H1 (cell line): ENCODE results near the gene VPS26B. TPM values are rescaled to one million over a fixed set of nuclear protein-coding genes. Genes with fewer than 3 reads are reported as not detected.
A peak's percentile ranks its signal among the peaks of the same experiment; 100 is the strongest.

Source experiments
- CTCF ChIA-PET: fragments of 300-600 bp; sonication (Branson Sonifier 250); formaldehyde crosslinking; loops from one replicate; lab custom pipeline; 2021; ENCODE audit not compliant: partially characterized antibody; lab: Charles Lee
- POLR2A ChIA-PET: fragments of 300-600 bp; sonication (Branson Sonifier 250); formaldehyde crosslinking; loops from one replicate; lab custom pipeline; 2021; ENCODE audit warnings: inconsistent platforms; ENCODE audit not compliant: partially characterized antibody; lab: Charles Lee
- DNase-seq, 2 experiments: peaks; one replicate each; pipeline versions ENCODE4 v3.0.0 to v3.0.0-alpha.2; 2010 to 2022; ENCODE audit warnings: low spot score in 2 of 2, low read depth in 1 of 2, mixed read lengths in 1 of 2
- FAIRE-seq: peaks from 2 replicates; lab custom pipeline; 2011; peaks lifted over from hg19 to GRCh38; lab: Jason Lieb, UNC
- H2AFZ ChIP-seq: 2 replicates; pipeline ENCODE4 v1.8.1; 2012; ENCODE audit warnings: low read length, inconsistent platforms
- H2AK5ac ChIP-seq: 2 replicates; pipeline ENCODE4 v1.6.1; 2013; ENCODE audit warnings: low read depth, low read length
- H2BK120ac ChIP-seq: replicated peaks from 2 replicates; pipeline ENCODE3; 2013; ENCODE audit warnings: low read depth, low read length, inconsistent platforms
- H2BK12ac ChIP-seq: 2 replicates; pipeline ENCODE4 v1.6.1; 2013; ENCODE audit warnings: low read depth, low read length
- H2BK15ac ChIP-seq: 2 replicates; pipeline ENCODE4 v1.6.1; 2013; ENCODE audit warnings: low read length
- H2BK20ac ChIP-seq: 2 replicates; pipeline ENCODE4 v1.6.1; 2013; ENCODE audit warnings: low read length
- H2BK5ac ChIP-seq: 2 replicates; pipeline ENCODE4 v1.6.1; 2013; ENCODE audit warnings: low read depth, low read length
- H3K14ac ChIP-seq: 2 replicates; pipeline ENCODE4 v1.6.1; 2013; ENCODE audit warnings: inconsistent platforms; ENCODE audit not compliant: insufficient read length
- H3K18ac ChIP-seq: 2 replicates; pipeline ENCODE4 v1.6.1; 2013; ENCODE audit warnings: low read length; ENCODE audit errors: extremely low read depth
- H3K23ac ChIP-seq: 2 replicates; pipeline ENCODE4 v1.6.1; 2013; ENCODE audit warnings: inconsistent platforms; ENCODE audit not compliant: insufficient read length
- H3K23me2 ChIP-seq: 2 replicates; pipeline ENCODE4 v1.6.1; 2013; ENCODE audit warnings: low read depth, low read length
- H3K27ac ChIP-seq: 2 replicates; pipeline ENCODE4 v1.6.1; 2011; ENCODE audit warnings: low read depth, low read length, inconsistent platforms
- H3K27me3 ChIP-seq, 4 experiments: replicated peaks in 1 of 4; 1 replicate in 1 of 4; 2 replicates in 3 of 4; pipeline versions ENCODE4 v1.6.1 to v1.8.1; 2011 to 2013; ENCODE audit warnings: low read length in 3 of 4, mild to moderate bottlenecking in 3 of 4, inconsistent platforms in 2 of 4, mixed read lengths in 2 of 4, moderate library complexity in 1 of 4; ENCODE audit not compliant: control insufficient read depth in 3 of 4, insufficient read depth in 3 of 4; ENCODE audit errors: extremely low read depth in 1 of 4
- H3K36me3 ChIP-seq, 4 experiments: 2 replicates each; pipeline versions ENCODE4 v1.6.1 to v1.8.1; 2011 to 2013; ENCODE audit warnings: mild to moderate bottlenecking in 4 of 4, low read length in 3 of 4, moderate library complexity in 2 of 4, control low read depth in 1 of 4, inconsistent platforms in 1 of 4; ENCODE audit not compliant: insufficient read depth in 4 of 4, control insufficient read depth in 2 of 4
- H3K4ac ChIP-seq: replicated peaks from 2 replicates; pipeline ENCODE3; 2013; ENCODE audit warnings: low read length, low read depth, mixed read lengths, inconsistent platforms; ENCODE audit not compliant: insufficient read length
- H3K4me1 ChIP-seq, 4 experiments: replicated peaks in 1 of 4; 1 replicate in 1 of 4; 2 replicates in 3 of 4; pipeline versions ENCODE4 v1.6.1 to v1.8.1; 2011 to 2013; ENCODE audit warnings: low read length in 3 of 4, inconsistent platforms in 2 of 4, mixed read lengths in 1 of 4; ENCODE audit not compliant: insufficient read depth in 4 of 4, control insufficient read depth in 3 of 4
- H3K4me2 ChIP-seq, 2 experiments: 2 replicates each; pipeline versions ENCODE4 v1.6.1 to v1.8.1; 2011 to 2013; ENCODE audit warnings: low read depth in 2 of 2, low read length in 2 of 2, control low read depth in 1 of 2, inconsistent platforms in 1 of 2, mild to moderate bottlenecking in 1 of 2; ENCODE audit not compliant: insufficient read depth in 1 of 2
- H3K4me3 ChIP-seq, 4 experiments: fragments of 200-600, 300-600 bp in 1 of 4; sonication (generic), shearing (Covaris generic), sonication (Bioruptor Twin) in 1 of 4; 2 replicates each; pipeline versions ENCODE4 v1.5.1 to v1.8.1; 2011 to 2016; ENCODE audit warnings: low read length in 4 of 4, low read depth in 3 of 4, control low read depth in 2 of 4, inconsistent platforms in 2 of 4, mild to moderate bottlenecking in 2 of 4, mixed read lengths in 1 of 4, moderate library complexity in 1 of 4; ENCODE audit not compliant: insufficient read depth in 2 of 4; ENCODE audit errors: extremely low read depth in 1 of 4
- H3K56ac ChIP-seq: replicated peaks from 2 replicates; pipeline ENCODE3; 2013; ENCODE audit warnings: low read depth, mild to moderate bottlenecking, mixed read lengths, low read length, inconsistent platforms; ENCODE audit not compliant: insufficient read length
- H3K79me1 ChIP-seq: 2 replicates; pipeline ENCODE4 v1.6.1; 2013; ENCODE audit warnings: low read depth, low read length, control low read depth
- H3K79me2 ChIP-seq, 2 experiments: 2 replicates each; pipeline versions ENCODE4 v1.6.1 to v1.8.1; 2012 to 2013; ENCODE audit warnings: low read length in 2 of 2, mild to moderate bottlenecking in 2 of 2, inconsistent platforms in 1 of 2; ENCODE audit not compliant: insufficient read depth in 2 of 2, control insufficient read depth in 1 of 2
- H3K9ac ChIP-seq, 4 experiments: replicated peaks in 1 of 4; 1 replicate in 1 of 4; 2 replicates in 3 of 4; pipeline versions ENCODE4 v1.6.1 to v1.8.1; 2011 to 2013; ENCODE audit warnings: low read depth in 3 of 4, low read length in 3 of 4, control low read depth in 2 of 4, mild to moderate bottlenecking in 2 of 4, moderate library complexity in 2 of 4, inconsistent platforms in 1 of 4; ENCODE audit errors: extremely low read depth in 1 of 4
- H3K9me3 ChIP-seq, 2 experiments: 2 replicates each; pipeline versions ENCODE4 v1.6.1 to v1.8.1; 2012 to 2013; ENCODE audit warnings: mild to moderate bottlenecking in 2 of 2, moderate library complexity in 2 of 2, control low read depth in 1 of 2, inconsistent platforms in 1 of 2, low read depth in 1 of 2, low read length in 1 of 2, mixed read lengths in 1 of 2; ENCODE audit not compliant: insufficient read depth in 2 of 2
- H4K20me1 ChIP-seq, 2 experiments: replicated peaks in 1 of 2; 2 replicates each; pipeline versions ENCODE3 to v1.8.1; 2011 to 2013; ENCODE audit warnings: inconsistent platforms in 2 of 2, low read length in 2 of 2, mild to moderate bottlenecking in 1 of 2; ENCODE audit not compliant: insufficient read depth in 2 of 2, control insufficient read depth in 1 of 2
- H4K5ac ChIP-seq: 2 replicates; pipeline ENCODE4 v1.6.1; 2013; ENCODE audit warnings: low read length, low read depth, mixed read lengths, inconsistent platforms; ENCODE audit not compliant: insufficient read length
- H4K8ac ChIP-seq: 2 replicates; pipeline ENCODE4 v1.8.0; 2013; ENCODE audit warnings: mild to moderate bottlenecking, moderate library complexity, low read length, inconsistent platforms; ENCODE audit not compliant: insufficient read depth; ENCODE audit errors: extremely low read depth
- H4K91ac ChIP-seq: replicated peaks from 2 replicates; pipeline ENCODE3; 2013; ENCODE audit warnings: low read length, mixed read lengths, inconsistent platforms; ENCODE audit not compliant: insufficient read length
- ATF3 ChIP-seq: IDR thresholded peaks from 2 replicates; pipeline ENCODE4 v1.6.1; 2011; ENCODE audit warnings: low read depth, mild to moderate bottlenecking, low read length; ENCODE audit not compliant: insufficient read depth
- BRCA1 ChIP-seq: IDR thresholded peaks from 2 replicates; pipeline ENCODE4 v1.6.1; 2012; ENCODE audit warnings: low read depth, low read length, improper control_type of control experiment
- CEBPB ChIP-seq: IDR thresholded peaks from 2 replicates; pipeline ENCODE4 v1.6.1; 2012; ENCODE audit warnings: low read depth, low read length
- CHD2 ChIP-seq: IDR thresholded peaks from 2 replicates; pipeline ENCODE4 v1.6.1; 2012; ENCODE audit warnings: low read length, improper control_type of control experiment
- GTF2F1 ChIP-seq: IDR thresholded peaks from 2 replicates; pipeline ENCODE4 v1.6.1; 2012; ENCODE audit warnings: low read depth, low read length, improper control_type of control experiment, borderline replicate concordance
- JUN ChIP-seq: IDR thresholded peaks from 2 replicates; pipeline ENCODE4 v1.6.1; 2011; ENCODE audit warnings: low read depth, mild to moderate bottlenecking, improper control_type of control experiment, low read length
- POLR2A ChIP-seq, 2 experiments: IDR thresholded peaks; 1 replicate in 1 of 2; 2 replicates in 1 of 2; pipeline ENCODE4 v1.6.1; 2011; ENCODE audit warnings: low read depth in 2 of 2, low read length in 2 of 2, mild to moderate bottlenecking in 2 of 2; ENCODE audit errors: control extremely low read depth in 1 of 2
- RNF2 ChIP-seq: fragments of 200-900, 300-1000 bp; sonication (generic); IDR thresholded peaks from 2 replicates; pipeline ENCODE4 v1.7.1; 2016; ENCODE audit warnings: borderline replicate concordance, low read depth, mild to moderate bottlenecking, antibody characterized with exemption, low read length; ENCODE audit not compliant: poor library complexity, severe bottlenecking; ENCODE audit errors: missing control alignments
- SAP30 ChIP-seq: fragments of 300-600 bp; sonication (generic); IDR thresholded peaks from 2 replicates; pipeline ENCODE4 v1.7.1; 2012; ENCODE audit warnings: low read length, moderate library complexity, mild to moderate bottlenecking, inconsistent platforms; ENCODE audit not compliant: insufficient read depth, insufficient replicate concordance
- TAF1 ChIP-seq: IDR thresholded peaks from 2 replicates; pipeline ENCODE4 v1.6.1; 2011; ENCODE audit warnings: mild to moderate bottlenecking, low read depth, low read length
- TCF12 ChIP-seq: IDR thresholded peaks from 2 replicates; pipeline ENCODE4 v1.6.1; 2011; ENCODE audit warnings: low read depth, mild to moderate bottlenecking, low read length
- WGBS, 2 experiments: shearing (Covaris generic) in 1 of 2; methylation state at CpG; one replicate each; pipeline versions ENCODE4 v1.1.6 to v1.1.7; 2013 to 2015; ENCODE audit warnings: low lambda C conversion rate in 2 of 2, mixed read lengths in 2 of 2, inconsistent platforms in 1 of 2, low coverage in 1 of 2, missing lambda C conversion rate in 1 of 2; ENCODE audit not compliant: insufficient replicate concordance in 2 of 2, insufficient coverage in 1 of 2, insufficient read length in 1 of 2; ENCODE audit errors: extremely low coverage in 1 of 2, missing lambda C conversion rate in 1 of 2; 5-methylcytosine and 5-hydroxymethylcytosine counted together
- polyA plus RNA-seq, 7 experiments: library from polyadenylated mRNA; depleted of rRNA in 3 of 7; stranded (reverse) in 5 of 7; unstranded in 2 of 7; fragments of >200 nt in 5 of 7; fragments of 200-250 nt in 2 of 7; gene quantifications; 1 replicate in 5 of 7; 2 replicates in 1 of 7; 4 replicates in 1 of 7; pipeline versions ENCODE4 v1.2.1 to v1.2.3, GENCODE V29; 2011 to 2013; ENCODE audit warnings: missing spikeins in 2 of 7, mixed read lengths in 2 of 7
- total RNA-seq: library from RNA; stranded (reverse); fragmentation: NEBNext Ultra II Directional; extraction: Animal tissue kit (Norgen Biotek cat#: 25700); gene quantifications from 2 replicates; pipeline ENCODE4 v1.2.1, GENCODE V29; 2021
- TF ChIP-seq, protein P1 (sequence below): IDR thresholded peaks from 2 replicates; pipeline ENCODE4 v1.6.1; 2011; ENCODE audit warnings: low read length, improper control_type of control experiment

VPS26B gene
- total and polyA plus RNA-seq, 2 of the 8 experiments (the other 6 are each of a cell fraction or from before 2014, with no cell fraction given) = 18.3 to 27.0 TPM

- H3K23me2 ChIP-seq = peaks cover 18% of the 10 kb centered on the region
- H3K4me2 ChIP-seq = peak overlapping the region; percentile 92 to 95
- FAIRE-seq = no peak
- H3K9ac ChIP-seq = peak overlapping the region in 3 of 4 experiments; percentile 52 to 72 (median 63); a peak in 3 of 7 replicates
- 3% methylated on average over 5 of the region's 5 CpGs; no CpG with 5 or more reads in 1 of the 2 experiments for WGBS, 2 experiments
- H2BK12ac ChIP-seq = no peak overlapping the region
- no peak overlapping the region for H2AFZ ChIP-seq
- H2BK20ac ChIP-seq = no peak overlapping the region
- H4K8ac ChIP-seq = no peak overlapping the region
- no peak overlapping the region for H4K5ac ChIP-seq
- CTCF ChIA-PET = interaction anchor here (0.9 to 12.0 kb wide), 4 partner anchors 12 to 58 kb away, joined by 3 to 114 read pairs (median 5); no protein-coding TSS in a partner anchor
- peaks cover 3 to 49% of the 10 kb centered on the region in 2 experiments; a peak in 2 of 4 replicates for H3K79me2 ChIP-seq
- peak overlapping the region; percentile 88 for H3K18ac ChIP-seq
- no peak overlapping the region for H3K56ac ChIP-seq
- peak overlapping the region; percentile 89; the same call in 1 of the 2 replicates for H2BK15ac ChIP-seq
- no peak for DNase-seq
- peak overlapping the region; percentile 88 to 92 (median 90) for H3K4me3 ChIP-seq
- peaks cover 0 to 5% (median 1%) of the 10 kb centered on the region in 4 experiments; a peak in 1 of 8 replicates for H3K36me3 ChIP-seq
- H2AK5ac ChIP-seq = no peak overlapping the region
- peaks cover 0 to 7% (median 0%) of the 10 kb centered on the region in 4 experiments; a peak in 3 of 7 replicates for H3K27me3 ChIP-seq
- H4K91ac ChIP-seq = no peak overlapping the region
- H4K20me1 ChIP-seq = no peaks in the 10 kb centered on the region
- H3K4me1 ChIP-seq = peaks cover 8 to 21% (median 15%) of the 10 kb centered on the region in 4 experiments
- H2BK5ac ChIP-seq = peak overlapping the region; percentile 90; the same call in 1 of the 2 replicates
- H3K79me1 ChIP-seq = 0 out of 2 replicates have a peak, but pooled peaks cover 1% of the 10 kb centered on the region
- H3K9me3 ChIP-seq = no peaks in the 10 kb centered on the region
- no peak overlapping the region for H3K14ac ChIP-seq
- POLR2A ChIA-PET = interaction anchor here (0.7 to 7.7 kb wide), 6 partner anchors 10 to 593 kb away, joined by 3 to 76 read pairs (median 3); no protein-coding TSS in a partner anchor
- H3K4ac ChIP-seq = no peak overlapping the region
- H3K27ac ChIP-seq = no peak overlapping the region
- no peak overlapping the region for H2BK120ac ChIP-seq
- H3K23ac ChIP-seq = no peak overlapping the region
- TF ChIP-seq, protein P1, sequence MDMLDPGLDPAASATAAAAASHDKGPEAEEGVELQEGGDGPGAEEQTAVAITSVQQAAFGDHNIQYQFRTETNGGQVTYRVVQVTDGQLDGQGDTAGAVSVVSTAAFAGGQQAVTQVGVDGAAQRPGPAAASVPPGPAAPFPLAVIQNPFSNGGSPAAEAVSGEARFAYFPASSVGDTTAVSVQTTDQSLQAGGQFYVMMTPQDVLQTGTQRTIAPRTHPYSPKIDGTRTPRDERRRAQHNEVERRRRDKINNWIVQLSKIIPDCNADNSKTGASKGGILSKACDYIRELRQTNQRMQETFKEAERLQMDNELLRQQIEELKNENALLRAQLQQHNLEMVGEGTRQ = no peak
- TF ChIP-seq TCF12 = no peak
- no peak for TF ChIP-seq TAF1
- no peak for TF ChIP-seq ATF3
- no peak for TF ChIP-seq JUN
- TF ChIP-seq POLR2A (IDR thresholded peaks at IDR 0.05; ENCODE audit: control extremely low read depth in 1 of 2, low read depth in 2 of 2, low read length in 2 of 2) = no peak
- TF ChIP-seq CHD2 = no peak
- no peak for TF ChIP-seq GTF2F1
- TF ChIP-seq RNF2 = no peak
- no peak for TF ChIP-seq SAP30
- no peak for TF ChIP-seq BRCA1
- TF ChIP-seq CEBPB = no peak
These were observed 50.7 kb downstream of the VPS26B start for GRCh38 chr11:134275188-134275533.
